OCI-LY1 (cell line): ENCODE measurements around the gene TTC39C.

Experiments
- CTCF ChIP-seq: fragments of 200-600 bp; sonication (generic), shearing (Covaris generic); IDR thresholded peaks from 2 replicates; pipeline ENCODE4 v1.5.1; 2017; ENCODE audit warnings: mild to moderate bottlenecking, antibody characterized with exemption, low read length, moderate library complexity, mixed read lengths
- EZH2 ChIP-seq: fragments of 200-600 bp; sonication (generic), shearing (Covaris generic); IDR thresholded peaks from 2 replicates; pipeline ENCODE4 v1.8.0; 2017; ENCODE audit warnings: borderline replicate concordance, mixed run types, mild to moderate bottlenecking, antibody characterized with exemption, low read length, moderate library complexity, mixed read lengths

DNA sequence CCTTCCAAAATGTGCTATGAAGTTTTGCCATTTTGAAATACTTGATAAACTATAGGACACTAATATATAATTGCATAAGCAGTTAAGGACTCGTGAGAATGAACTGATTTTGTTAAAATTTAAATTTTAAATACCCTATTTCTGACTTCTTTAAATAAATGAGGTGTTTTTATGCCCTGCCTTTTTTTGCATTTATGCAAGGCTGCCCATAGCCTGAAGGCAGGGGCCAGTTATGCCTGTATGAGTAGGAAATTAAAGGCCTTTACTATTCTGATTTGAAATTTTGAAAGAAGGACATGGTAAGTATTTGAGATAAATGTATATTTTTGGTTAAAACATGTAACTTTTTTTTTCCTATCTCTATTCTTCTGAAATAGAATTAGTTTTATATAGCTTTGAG lies 33.7 kb downstream of the TTC39C start:
- no peak for TF ChIP-seq CTCF
- no peak for TF ChIP-seq EZH2
